GM23338 (cell line): ENCODE data around the gene SURF1.

Experiments
- CREB1 ChIP-seq: fragments of 250-450 bp; sonication (Bioruptor Pico); IDR thresholded peaks from 2 replicates; pipeline ENCODE4 v1.5.0; 2020; ENCODE audit warnings: low read depth, mild to moderate bottlenecking, moderate library complexity
- EZH2 ChIP-seq: fragments of 200-600 bp; sonication (generic); IDR thresholded peaks from one replicate; pipeline ENCODE4 v1.8.0; 2017; ENCODE audit warnings: antibody characterized with exemption, mild to moderate bottlenecking, low read depth; ENCODE audit not compliant: unreplicated experiment
- EZH2phosphoT487 ChIP-seq: fragments of 200-600 bp; sonication (generic); IDR thresholded peaks from one replicate; pipeline ENCODE4 v1.8.1; 2018; ENCODE audit warnings: antibody characterized with exemption; ENCODE audit not compliant: unreplicated experiment
- JUNB ChIP-seq: IDR thresholded peaks from one replicate; pipeline ENCODE4 v1.6.1; 2016; ENCODE audit warnings: antibody characterized with exemption; ENCODE audit not compliant: unreplicated experiment
- POLR2AphosphoS5 ChIP-seq: IDR thresholded peaks from 2 replicates; pipeline ENCODE4 v1.6.1; 2016; ENCODE audit warnings: antibody characterized with exemption, low read depth
- REST ChIP-seq: IDR thresholded peaks from one replicate; pipeline ENCODE4 v1.6.1; 2018; ENCODE audit warnings: antibody characterized with exemption; ENCODE audit not compliant: unreplicated experiment
- STAT1 ChIP-seq: IDR thresholded peaks from one replicate; pipeline ENCODE4 v1.6.1; 2016; ENCODE audit warnings: antibody characterized with exemption; ENCODE audit not compliant: unreplicated experiment
- ZNF114 ChIP-seq: fragments of 250-450 bp; sonication (Bioruptor Pico); IDR thresholded peaks from 2 replicates; pipeline ENCODE4 v1.5.0; 2020; ENCODE audit warnings: mild to moderate bottlenecking, moderate library complexity
- ZNF331 ChIP-seq: fragments of 250-450 bp; sonication (Bioruptor Pico); IDR thresholded peaks from 2 replicates; pipeline ENCODE4 v1.5.0; 2020; ENCODE audit warnings: low read depth, mild to moderate bottlenecking, moderate library complexity
- TF ChIP-seq, protein P1 (sequence below), 2 experiments: fragments of 200-600 bp in 1 of 2; sonication (generic) in 1 of 2; conservative IDR thresholded peaks; 2 replicates each; pipeline versions ENCODE4 v1.5.1 to v1.6.1; 2016 to 2017; ENCODE audit warnings: antibody characterized with exemption in 2 of 2, low read depth in 2 of 2, mild to moderate bottlenecking in 2 of 2, moderate library complexity in 1 of 2
- TF ChIP-seq, protein P2 (sequence below): IDR thresholded peaks from 2 replicates; pipeline ENCODE4 v1.6.1; 2016; ENCODE audit warnings: antibody characterized with exemption
- TF ChIP-seq, protein P3 (sequence below): fragments of 250-450 bp; sonication (Bioruptor Pico); IDR thresholded peaks from 2 replicates; pipeline ENCODE4 v1.5.0; 2020; ENCODE audit warnings: mild to moderate bottlenecking, moderate library complexity

- no peak for TF ChIP-seq POLR2AphosphoS5
- TF ChIP-seq, protein P1, sequence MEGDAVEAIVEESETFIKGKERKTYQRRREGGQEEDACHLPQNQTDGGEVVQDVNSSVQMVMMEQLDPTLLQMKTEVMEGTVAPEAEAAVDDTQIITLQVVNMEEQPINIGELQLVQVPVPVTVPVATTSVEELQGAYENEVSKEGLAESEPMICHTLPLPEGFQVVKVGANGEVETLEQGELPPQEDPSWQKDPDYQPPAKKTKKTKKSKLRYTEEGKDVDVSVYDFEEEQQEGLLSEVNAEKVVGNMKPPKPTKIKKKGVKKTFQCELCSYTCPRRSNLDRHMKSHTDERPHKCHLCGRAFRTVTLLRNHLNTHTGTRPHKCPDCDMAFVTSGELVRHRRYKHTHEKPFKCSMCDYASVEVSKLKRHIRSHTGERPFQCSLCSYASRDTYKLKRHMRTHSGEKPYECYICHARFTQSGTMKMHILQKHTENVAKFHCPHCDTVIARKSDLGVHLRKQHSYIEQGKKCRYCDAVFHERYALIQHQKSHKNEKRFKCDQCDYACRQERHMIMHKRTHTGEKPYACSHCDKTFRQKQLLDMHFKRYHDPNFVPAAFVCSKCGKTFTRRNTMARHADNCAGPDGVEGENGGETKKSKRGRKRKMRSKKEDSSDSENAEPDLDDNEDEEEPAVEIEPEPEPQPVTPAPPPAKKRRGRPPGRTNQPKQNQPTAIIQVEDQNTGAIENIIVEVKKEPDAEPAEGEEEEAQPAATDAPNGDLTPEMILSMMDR (conservative IDR thresholded peaks at IDR 0.05; ENCODE audit: low read depth in 2 of 2): no peak
- TF ChIP-seq REST: no peak
- no peak for TF ChIP-seq EZH2
- no peak for TF ChIP-seq CREB1 (CRISPR knock-in tag)
- TF ChIP-seq EZH2phosphoT487: no peak
- TF ChIP-seq, protein P2, sequence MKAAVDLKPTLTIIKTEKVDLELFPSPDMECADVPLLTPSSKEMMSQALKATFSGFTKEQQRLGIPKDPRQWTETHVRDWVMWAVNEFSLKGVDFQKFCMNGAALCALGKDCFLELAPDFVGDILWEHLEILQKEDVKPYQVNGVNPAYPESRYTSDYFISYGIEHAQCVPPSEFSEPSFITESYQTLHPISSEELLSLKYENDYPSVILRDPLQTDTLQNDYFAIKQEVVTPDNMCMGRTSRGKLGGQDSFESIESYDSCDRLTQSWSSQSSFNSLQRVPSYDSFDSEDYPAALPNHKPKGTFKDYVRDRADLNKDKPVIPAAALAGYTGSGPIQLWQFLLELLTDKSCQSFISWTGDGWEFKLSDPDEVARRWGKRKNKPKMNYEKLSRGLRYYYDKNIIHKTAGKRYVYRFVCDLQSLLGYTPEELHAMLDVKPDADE: no peak
- TF ChIP-seq JUNB: no peak
- TF ChIP-seq ZNF114 (CRISPR knock-in tag): no peak
- no peak for TF ChIP-seq ZNF331 (CRISPR knock-in tag)
- TF ChIP-seq STAT1: no peak
- TF ChIP-seq, protein P3, sequence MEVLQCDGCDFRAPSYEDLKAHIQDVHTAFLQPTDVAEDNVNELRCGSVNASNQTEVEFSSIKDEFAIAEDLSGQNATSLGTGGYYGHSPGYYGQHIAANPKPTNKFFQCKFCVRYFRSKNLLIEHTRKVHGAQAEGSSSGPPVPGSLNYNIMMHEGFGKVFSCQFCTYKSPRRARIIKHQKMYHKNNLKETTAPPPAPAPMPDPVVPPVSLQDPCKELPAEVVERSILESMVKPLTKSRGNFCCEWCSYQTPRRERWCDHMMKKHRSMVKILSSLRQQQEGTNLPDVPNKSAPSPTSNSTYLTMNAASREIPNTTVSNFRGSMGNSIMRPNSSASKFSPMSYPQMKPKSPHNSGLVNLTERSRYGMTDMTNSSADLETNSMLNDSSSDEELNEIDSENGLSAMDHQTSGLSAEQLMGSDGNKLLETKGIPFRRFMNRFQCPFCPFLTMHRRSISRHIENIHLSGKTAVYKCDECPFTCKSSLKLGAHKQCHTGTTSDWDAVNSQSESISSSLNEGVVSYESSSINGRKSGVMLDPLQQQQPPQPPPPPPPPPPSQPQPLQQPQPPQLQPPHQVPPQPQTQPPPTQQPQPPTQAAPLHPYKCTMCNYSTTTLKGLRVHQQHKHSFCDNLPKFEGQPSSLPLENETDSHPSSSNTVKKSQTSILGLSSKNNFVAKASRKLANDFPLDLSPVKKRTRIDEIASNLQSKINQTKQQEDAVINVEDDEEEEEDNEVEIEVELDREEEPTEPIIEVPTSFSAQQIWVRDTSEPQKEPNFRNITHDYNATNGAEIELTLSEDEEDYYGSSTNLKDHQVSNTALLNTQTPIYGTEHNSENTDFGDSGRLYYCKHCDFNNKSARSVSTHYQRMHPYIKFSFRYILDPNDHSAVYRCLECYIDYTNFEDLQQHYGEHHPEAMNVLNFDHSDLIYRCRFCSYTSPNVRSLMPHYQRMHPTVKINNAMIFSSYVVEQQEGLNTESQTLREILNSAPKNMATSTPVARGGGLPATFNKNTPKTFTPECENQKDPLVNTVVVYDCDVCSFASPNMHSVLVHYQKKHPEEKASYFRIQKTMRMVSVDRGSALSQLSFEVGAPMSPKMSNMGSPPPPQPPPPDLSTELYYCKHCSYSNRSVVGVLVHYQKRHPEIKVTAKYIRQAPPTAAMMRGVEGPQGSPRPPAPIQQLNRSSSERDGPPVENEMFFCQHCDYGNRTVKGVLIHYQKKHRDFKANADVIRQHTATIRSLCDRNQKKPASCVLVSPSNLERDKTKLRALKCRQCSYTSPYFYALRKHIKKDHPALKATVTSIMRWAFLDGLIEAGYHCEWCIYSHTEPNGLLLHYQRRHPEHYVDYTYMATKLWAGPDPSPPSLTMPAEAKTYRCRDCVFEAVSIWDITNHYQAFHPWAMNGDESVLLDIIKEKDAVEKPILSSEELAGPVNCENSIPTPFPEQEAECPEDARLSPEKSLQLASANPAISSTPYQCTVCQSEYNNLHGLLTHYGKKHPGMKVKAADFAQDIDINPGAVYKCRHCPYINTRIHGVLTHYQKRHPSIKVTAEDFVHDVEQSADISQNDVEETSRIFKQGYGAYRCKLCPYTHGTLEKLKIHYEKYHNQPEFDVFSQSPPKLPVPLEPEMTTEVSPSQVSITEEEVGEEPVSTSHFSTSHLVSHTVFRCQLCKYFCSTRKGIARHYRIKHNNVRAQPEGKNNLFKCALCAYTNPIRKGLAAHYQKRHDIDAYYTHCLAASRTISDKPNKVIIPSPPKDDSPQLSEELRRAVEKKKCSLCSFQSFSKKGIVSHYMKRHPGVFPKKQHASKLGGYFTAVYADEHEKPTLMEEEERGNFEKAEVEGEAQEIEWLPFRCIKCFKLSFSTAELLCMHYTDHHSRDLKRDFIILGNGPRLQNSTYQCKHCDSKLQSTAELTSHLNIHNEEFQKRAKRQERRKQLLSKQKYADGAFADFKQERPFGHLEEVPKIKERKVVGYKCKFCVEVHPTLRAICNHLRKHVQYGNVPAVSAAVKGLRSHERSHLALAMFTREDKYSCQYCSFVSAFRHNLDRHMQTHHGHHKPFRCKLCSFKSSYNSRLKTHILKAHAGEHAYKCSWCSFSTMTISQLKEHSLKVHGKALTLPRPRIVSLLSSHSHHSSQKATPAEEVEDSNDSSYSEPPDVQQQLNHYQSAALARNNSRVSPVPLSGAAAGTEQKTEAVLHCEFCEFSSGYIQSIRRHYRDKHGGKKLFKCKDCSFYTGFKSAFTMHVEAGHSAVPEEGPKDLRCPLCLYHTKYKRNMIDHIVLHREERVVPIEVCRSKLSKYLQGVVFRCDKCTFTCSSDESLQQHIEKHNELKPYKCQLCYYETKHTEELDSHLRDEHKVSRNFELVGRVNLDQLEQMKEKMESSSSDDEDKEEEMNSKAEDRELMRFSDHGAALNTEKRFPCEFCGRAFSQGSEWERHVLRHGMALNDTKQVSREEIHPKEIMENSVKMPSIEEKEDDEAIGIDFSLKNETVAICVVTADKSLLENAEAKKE: no peak
These were observed 41.1 kb upstream of the SURF1 start for GRCh38 chr9:133397370-133397769.
